GM13977 (cell line): Measurements from ENCODE around the gene C5AR2.
"Not testable (repeated sequence)": the region's sequence is repeated elsewhere in the genome, so short reads cannot be mapped to it uniquely, and the experiment has no call there.

Experiments used
- DNase-seq: peaks from one replicate; pipeline ENCODE4 v3.0.0; 2012; ENCODE audit warnings: low spot score
- in situ Hi-C: fragments of 300-500 bp; cut with MboI; formaldehyde crosslinking; loops from one replicate; pipeline ENCODE4 v1.12.0; 2022; ENCODE audit warnings: low sequenced_read_pairs, low pct_unique_long_range_greater_than_20kb, mixed read lengths, inconsistent platforms; ENCODE audit not compliant: unreplicated experiment
- TF ChIP-seq, protein P1 (sequence below): IDR thresholded peaks from 2 replicates; pipeline ENCODE4 v1.5.1; 2012; ENCODE audit warnings: mild to moderate bottlenecking, control low read depth; ENCODE audit not compliant: insufficient read depth; ENCODE audit errors: extremely low read depth, missing control alignments

The C5AR2 gene

DNA sequence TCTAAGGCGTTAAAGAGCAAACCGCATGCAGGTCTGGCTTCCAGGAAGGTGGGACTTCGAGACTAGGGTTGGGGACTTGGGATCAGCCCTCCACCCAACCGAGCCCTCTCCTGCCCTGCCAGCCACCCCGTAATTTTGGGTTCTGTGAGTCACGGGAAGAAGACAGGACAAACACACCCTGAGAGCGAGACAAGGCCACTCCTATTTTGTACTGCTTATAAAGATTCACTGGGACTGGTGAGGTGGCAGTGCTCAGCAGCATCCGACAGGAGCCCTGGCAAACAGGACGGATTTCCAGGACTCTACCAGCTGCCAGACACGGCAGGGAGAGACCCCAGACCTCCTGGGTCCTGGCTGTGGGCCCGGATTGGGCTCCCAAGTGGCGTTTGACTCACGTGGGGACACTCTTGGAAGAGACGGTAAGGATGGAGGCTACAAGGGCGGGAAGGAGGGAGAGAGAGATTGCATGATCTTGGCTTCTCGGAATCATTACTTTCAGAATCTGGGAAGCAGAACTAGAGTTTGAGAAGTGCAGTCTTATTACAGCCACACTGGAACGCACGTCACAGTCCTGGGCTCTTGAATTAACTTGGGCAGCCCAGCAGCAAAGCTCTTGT lies at the start of gene C5AR2:
Gene C5AR2, plus strand, starts transcription at position 245 of the 617 bp plus-strand sequence. CDS start 8,625 bp downstream, outside the sequence.
- in situ Hi-C loops = no loop called here

DNA sequence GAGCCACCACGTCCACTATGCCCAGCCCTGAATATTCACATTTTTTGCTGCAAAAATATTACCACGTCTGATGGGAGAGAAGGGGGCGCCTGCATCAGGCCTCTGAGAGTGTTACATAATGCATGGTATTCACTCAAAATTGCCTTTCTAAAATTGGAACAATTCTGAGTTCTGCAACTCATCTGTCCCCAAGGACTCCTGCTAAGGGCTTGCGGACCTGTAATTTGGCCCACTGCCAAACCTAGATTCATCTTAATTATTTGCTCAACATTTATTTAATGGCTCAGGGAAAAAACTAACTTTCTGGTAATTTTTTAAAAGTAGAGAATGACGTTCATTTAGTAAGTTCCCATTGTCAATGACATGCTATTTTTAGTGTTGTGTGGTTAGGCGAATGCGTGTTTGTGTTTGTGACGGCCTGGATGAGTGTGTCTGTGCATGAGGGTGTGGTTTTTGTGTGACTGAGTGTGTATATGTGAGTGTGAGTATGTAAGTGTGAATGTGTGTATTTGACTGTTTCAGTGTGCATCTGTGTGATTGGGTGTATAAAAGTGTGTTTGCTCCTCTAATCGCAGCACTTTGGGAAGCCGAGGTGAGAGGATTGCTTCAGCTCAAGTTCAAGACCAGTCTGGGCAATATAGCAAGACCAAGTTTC lies 48.4 kb upstream of the C5AR2 start:
- DNase-seq = no peak
- in situ Hi-C loops = loop anchor here (25.0 kb wide), 1 partner anchor 404 kb away; no protein-coding TSS in a partner anchor
- TF ChIP-seq, protein P1, sequence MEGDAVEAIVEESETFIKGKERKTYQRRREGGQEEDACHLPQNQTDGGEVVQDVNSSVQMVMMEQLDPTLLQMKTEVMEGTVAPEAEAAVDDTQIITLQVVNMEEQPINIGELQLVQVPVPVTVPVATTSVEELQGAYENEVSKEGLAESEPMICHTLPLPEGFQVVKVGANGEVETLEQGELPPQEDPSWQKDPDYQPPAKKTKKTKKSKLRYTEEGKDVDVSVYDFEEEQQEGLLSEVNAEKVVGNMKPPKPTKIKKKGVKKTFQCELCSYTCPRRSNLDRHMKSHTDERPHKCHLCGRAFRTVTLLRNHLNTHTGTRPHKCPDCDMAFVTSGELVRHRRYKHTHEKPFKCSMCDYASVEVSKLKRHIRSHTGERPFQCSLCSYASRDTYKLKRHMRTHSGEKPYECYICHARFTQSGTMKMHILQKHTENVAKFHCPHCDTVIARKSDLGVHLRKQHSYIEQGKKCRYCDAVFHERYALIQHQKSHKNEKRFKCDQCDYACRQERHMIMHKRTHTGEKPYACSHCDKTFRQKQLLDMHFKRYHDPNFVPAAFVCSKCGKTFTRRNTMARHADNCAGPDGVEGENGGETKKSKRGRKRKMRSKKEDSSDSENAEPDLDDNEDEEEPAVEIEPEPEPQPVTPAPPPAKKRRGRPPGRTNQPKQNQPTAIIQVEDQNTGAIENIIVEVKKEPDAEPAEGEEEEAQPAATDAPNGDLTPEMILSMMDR = no peak

More for the DNA sequence above, at the start of gene C5AR2:
- no peak for DNase-seq
- TF ChIP-seq, protein P1 = no peak

DNA sequence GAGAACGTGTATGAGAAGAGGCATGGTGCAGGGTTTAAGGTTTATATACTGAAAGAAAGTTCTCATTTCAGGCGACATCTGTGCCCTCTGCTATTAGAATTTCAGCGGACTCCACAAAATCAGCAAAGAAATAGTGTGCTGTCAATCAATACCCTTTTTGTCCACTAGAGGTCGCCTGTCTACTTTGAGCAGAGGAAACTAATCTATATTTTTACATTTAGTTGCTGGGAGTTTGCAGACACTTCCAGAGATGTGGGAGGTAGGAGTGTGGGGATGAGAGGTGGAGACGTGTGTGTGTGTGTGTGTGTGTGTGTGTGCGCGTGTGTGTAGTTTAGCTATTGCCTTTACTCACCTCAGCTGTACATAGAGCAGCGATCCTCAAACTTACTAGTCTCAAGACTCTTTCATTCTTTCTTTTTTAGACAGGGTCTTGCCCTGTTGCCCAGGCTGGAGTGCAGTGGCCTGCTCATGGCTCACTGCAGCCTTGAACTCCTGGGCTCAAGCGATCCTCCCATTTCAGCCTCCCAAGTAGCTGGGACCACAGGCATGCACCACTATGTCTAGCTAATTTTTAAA lies 47.6 kb upstream of the C5AR2 start:
- DNase-seq = peak; percentile 52
- in situ Hi-C loops = loop anchor here (25.0 kb wide), 1 partner anchor 403 kb away; no protein-coding TSS in a partner anchor
- TF ChIP-seq, protein P1 = peak; percentile 70

DNA sequence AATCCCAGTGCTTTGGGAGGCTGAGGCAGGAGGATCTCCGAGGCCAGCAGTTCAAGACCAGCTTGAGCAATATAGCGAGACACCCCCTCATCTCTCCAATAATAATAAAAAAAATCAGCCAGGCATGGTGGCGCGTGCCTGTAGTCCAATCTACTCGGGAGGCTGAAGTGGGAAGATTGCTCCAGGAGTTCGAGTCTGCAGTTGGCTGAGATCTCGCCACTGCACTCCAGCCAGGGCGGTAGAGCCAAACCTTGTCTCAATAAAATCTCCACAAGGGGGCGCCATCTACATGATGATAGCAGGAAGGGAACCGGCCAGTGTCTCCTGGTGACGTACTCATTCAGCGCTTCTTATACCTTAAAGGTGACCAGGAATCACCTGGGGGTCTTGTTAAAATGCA lies 35.9 kb upstream of the C5AR2 start:
- peak; percentile 83 for DNase-seq
- TF ChIP-seq, protein P1 = peak; percentile 84
- in situ Hi-C loops = loop anchor here (25.0 kb wide), 1 partner anchor 391 kb away; no protein-coding TSS in a partner anchor

DNA sequence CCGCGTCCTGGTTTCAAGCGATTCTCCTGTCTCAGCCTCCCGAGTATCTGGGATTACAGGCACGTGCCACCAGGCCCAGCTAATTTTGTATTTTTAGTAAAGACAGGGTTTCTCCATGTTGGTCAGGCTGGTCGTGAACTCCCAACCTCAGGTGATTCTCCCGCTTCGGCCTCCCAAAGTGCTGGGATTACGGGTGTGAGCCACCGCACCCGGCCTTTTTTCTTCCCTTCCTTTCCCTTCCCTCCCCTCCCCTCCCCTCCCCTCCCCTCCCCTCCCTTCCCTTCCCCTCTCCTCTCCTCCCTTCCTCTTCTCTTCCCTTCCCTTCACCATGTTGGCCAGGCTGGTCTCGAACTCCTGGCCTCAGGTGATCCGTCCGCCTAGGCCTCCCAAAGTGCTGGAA lies 31.1 kb upstream of the C5AR2 start:
- in situ Hi-C loops = loop anchor here (10.0 kb wide), 1 partner anchor 84 kb away; no protein-coding TSS in a partner anchor
- not testable (repeated sequence) for DNase-seq

DNA sequence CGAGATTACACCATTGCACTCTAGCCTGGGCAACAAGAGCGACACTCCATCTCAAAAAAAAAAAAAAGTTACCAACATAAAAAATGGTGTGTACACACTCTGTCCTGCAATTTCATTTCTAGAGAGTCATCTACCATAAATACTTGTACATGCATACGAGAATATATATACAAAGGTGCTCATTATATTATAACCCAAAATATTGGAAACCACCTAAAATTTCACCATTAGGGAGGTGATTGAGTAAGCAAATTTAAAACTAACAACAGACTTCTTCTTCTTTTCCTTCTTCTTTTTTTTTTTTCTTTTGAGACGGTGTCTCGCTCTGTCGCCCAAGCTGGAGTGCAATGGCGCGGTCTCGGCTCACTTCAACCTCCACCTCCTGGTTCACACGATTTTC lies 29.7 kb upstream of the C5AR2 start:
- TF ChIP-seq, protein P1 = no peak
- no peak for DNase-seq
- in situ Hi-C loops = loop anchor here (10.0 kb wide), 1 partner anchor 83 kb away; no protein-coding TSS in a partner anchor
